Measurements from ENCODE around the gene HHAT. TPM values are rescaled to one million over a fixed set of nuclear protein-coding genes. Genes with fewer than 3 reads are reported as not detected.

HHAT gene
- total and polyA plus RNA-seq, 2 of the 13 experiments (the other 11 are each of a cell fraction or from before 2014, with no cell fraction given) = 2.6 to 4.9 TPM

- TF ChIP-seq EP300 (IDR thresholded peaks at IDR 0.05; ENCODE audit: low read depth in 2 of 2, low read length in 2 of 2) (peak in 1 of 2 experiments; percentile 34; a peak in 1 of 4 replicates), EP300 (CRISPR knock-in tag; IDR thresholded peaks at IDR 0.05; ENCODE audit: borderline replicate concordance) (no peak), POLR2A (IDR thresholded peaks at IDR 0.05; ENCODE audit: insufficient read depth in 1 of 2, low read depth in 2 of 2, low read length in 2 of 2) (no peak), GATAD2A (CRISPR knock-in tag; IDR thresholded peaks at IDR 0.05) (peak; percentile 60), U2AF2 (IDR thresholded peaks at IDR 0.05; ENCODE audit: low read depth, low read length) (no peak), DRAP1 (CRISPR knock-in tag; IDR thresholded peaks at IDR 0.05) (peak; percentile 41; the same call in 1 of the 2 replicates), SOX5 (CRISPR knock-in tag; IDR thresholded peaks at IDR 0.05; ENCODE audit: borderline replicate concordance) (peak; percentile 24; the same call in 1 of the 2 replicates), RFX1 (IDR thresholded peaks at IDR 0.05) (no peak), ELF3 (CRISPR knock-in tag; IDR thresholded peaks at IDR 0.05) (peak; percentile 75), KDM5B (CRISPR knock-in tag; IDR thresholded peaks at IDR 0.05; ENCODE audit: borderline replicate concordance) (no peak), HNRNPUL1 (IDR thresholded peaks at IDR 0.05; ENCODE audit: low read depth, low read length) (no peak), ZNF292 (CRISPR knock-in tag; IDR thresholded peaks at IDR 0.05; ENCODE audit: borderline replicate concordance, low read depth) (peak; percentile 86; the same call in 1 of the 2 replicates), ZFP91 (CRISPR knock-in tag; IDR thresholded peaks at IDR 0.05; ENCODE audit: borderline replicate concordance) (no peak), ZNF331 (CRISPR knock-in tag; IDR thresholded peaks at IDR 0.05) (0 out of 2 replicates have a peak, but pooled peaks have one; percentile 47), ZNF749 (CRISPR knock-in tag; IDR thresholded peaks at IDR 0.05; ENCODE audit: borderline replicate concordance) (no peak), LCORL (IDR thresholded peaks at IDR 0.05) (no peak), LCORL (CRISPR knock-in tag; IDR thresholded peaks at IDR 0.05) (no peak), SATB2 (CRISPR knock-in tag; IDR thresholded peaks at IDR 0.05) (no peak), ZNF10 (CRISPR knock-in tag; IDR thresholded peaks at IDR 0.05; ENCODE audit: borderline replicate concordance, low read depth) (no peak), ETV5 (CRISPR knock-in tag; IDR thresholded peaks at IDR 0.05; ENCODE audit: borderline replicate concordance) (peak; percentile 49; the same call in 1 of the 2 replicates), NR2F6 (IDR thresholded peaks at IDR 0.05) (no peak), NR2F6 (CRISPR knock-in tag; IDR thresholded peaks at IDR 0.05) (peak; percentile 40; the same call in 1 of the 2 replicates), FOXP4 (CRISPR knock-in tag; IDR thresholded peaks at IDR 0.05) (peak; percentile 49), SALL1 (CRISPR knock-in tag; IDR thresholded peaks at IDR 0.05) (peak; percentile 50), YEATS2 (CRISPR knock-in tag; IDR thresholded peaks at IDR 0.05; ENCODE audit: borderline replicate concordance) (no peak), PAXIP1 (CRISPR knock-in tag; conservative IDR thresholded peaks at IDR 0.05) (0 out of 2 replicates have a peak, but pooled peaks have one; percentile 35)
Observed at GRCh38 chr1:210366767-210367166, 38.1 kb downstream of the HHAT start (continued).
